H9 (cell line): ENCODE data around the gene SYNE2. TPM values are rescaled to one million over a fixed set of nuclear protein-coding genes. Genes with fewer than 3 reads are reported as not detected.

Source experiments
- DNase-seq: peaks from one replicate; pipeline ENCODE4 v3.0.0-alpha.2; 2017
- H2AFZ ChIP-seq: one replicate; pipeline ENCODE4 v1.6.1; 2013; ENCODE audit warnings: mild to moderate bottlenecking, low read length, control low read depth, moderate library complexity
- H2AK5ac ChIP-seq: 2 replicates; pipeline ENCODE4 v1.6.1; 2013; ENCODE audit warnings: low read length, control low read depth, mixed read lengths; ENCODE audit not compliant: insufficient read length
- H2BK120ac ChIP-seq: one replicate; pipeline ENCODE4 v1.6.1; 2013; ENCODE audit warnings: low read depth, mild to moderate bottlenecking, low read length, control low read depth, inconsistent platforms; ENCODE audit not compliant: poor library complexity, severe bottlenecking
- H2BK12ac ChIP-seq: 2 replicates; pipeline ENCODE4 v1.6.1; 2013; ENCODE audit warnings: low read length, control low read depth, mixed read lengths, low read depth; ENCODE audit not compliant: insufficient read length
- H2BK15ac ChIP-seq: 2 replicates; pipeline ENCODE4 v1.6.1; 2013; ENCODE audit warnings: low read depth, low read length, control low read depth
- H2BK20ac ChIP-seq: one replicate; pipeline ENCODE4 v1.6.1; 2013; ENCODE audit warnings: low read depth, mild to moderate bottlenecking, low read length, control low read depth, inconsistent platforms; ENCODE audit not compliant: poor library complexity, severe bottlenecking
- H2BK5ac ChIP-seq: 2 replicates; pipeline ENCODE4 v1.6.1; 2013; ENCODE audit warnings: low read length, control low read depth, mixed read lengths; ENCODE audit not compliant: insufficient read length
- H3K14ac ChIP-seq: 2 replicates; pipeline ENCODE4 v1.6.1; 2013; ENCODE audit warnings: low read length, control low read depth; ENCODE audit not compliant: insufficient read depth
- H3K18ac ChIP-seq: 2 replicates; pipeline ENCODE4 v1.6.1; 2013; ENCODE audit warnings: low read depth, mild to moderate bottlenecking, mixed read lengths, low read length, control low read depth; ENCODE audit not compliant: insufficient read length
- H3K23ac ChIP-seq: 2 replicates; pipeline ENCODE4 v1.6.1; 2013; ENCODE audit warnings: low read length, control low read depth, mixed read lengths, low read depth; ENCODE audit not compliant: insufficient read length
- H3K23me2 ChIP-seq: 2 replicates; pipeline ENCODE4 v1.6.1; 2013; ENCODE audit warnings: low read depth, mild to moderate bottlenecking, mixed read lengths, low read length, control low read depth; ENCODE audit not compliant: insufficient read length, poor library complexity, severe bottlenecking
- H3K27ac ChIP-seq: 2 replicates; pipeline ENCODE4 v1.5.1; 2013; ENCODE audit warnings: low read length, control low read depth, mixed read lengths, low read depth; ENCODE audit not compliant: insufficient read length
- H3K27me3 ChIP-seq: 2 replicates; pipeline ENCODE4 v1.6.1; 2013; ENCODE audit warnings: low read length, control low read depth, inconsistent platforms; ENCODE audit not compliant: insufficient read depth
- H3K4ac ChIP-seq: 2 replicates; pipeline ENCODE4 v1.6.1; 2013; ENCODE audit warnings: low read depth, mild to moderate bottlenecking, control low read depth, inconsistent platforms, low read length, moderate library complexity
- H3K4me1 ChIP-seq: 2 replicates; pipeline ENCODE4 v1.6.1; 2013; ENCODE audit warnings: low read length, control low read depth, inconsistent platforms; ENCODE audit not compliant: insufficient read depth
- H3K4me2 ChIP-seq: 2 replicates; pipeline ENCODE4 v1.6.1; 2013; ENCODE audit warnings: low read length, control low read depth, mixed read lengths; ENCODE audit not compliant: insufficient read length, insufficient read depth
- H3K56ac ChIP-seq: 2 replicates; pipeline ENCODE4 v1.6.1; 2013; ENCODE audit warnings: low read depth, mild to moderate bottlenecking, mixed read lengths, low read length, control low read depth; ENCODE audit not compliant: insufficient read length
- H3K79me1 ChIP-seq: 2 replicates; pipeline ENCODE4 v1.6.1; 2013; ENCODE audit warnings: low read depth, mild to moderate bottlenecking, moderate library complexity, low read length, control low read depth, inconsistent platforms; ENCODE audit not compliant: insufficient read depth, poor library complexity, severe bottlenecking
- H3K79me2 ChIP-seq: 2 replicates; pipeline ENCODE4 v1.6.1; 2013; ENCODE audit warnings: low read length, control low read depth, inconsistent platforms; ENCODE audit not compliant: insufficient read depth
- H3K9ac ChIP-seq: 2 replicates; pipeline ENCODE4 v1.6.1; 2013; ENCODE audit warnings: low read length, control low read depth, mixed read lengths; ENCODE audit not compliant: insufficient read length; ENCODE audit errors: extremely low read depth
- H3K9me3 ChIP-seq: one replicate; pipeline ENCODE4 v1.6.1; 2013; ENCODE audit warnings: low read depth, low read length, inconsistent platforms; ENCODE audit not compliant: control insufficient read depth
- H3T11ph ChIP-seq: one replicate; pipeline ENCODE4 v1.6.1; 2013; ENCODE audit warnings: mild to moderate bottlenecking, low read length, control low read depth, inconsistent platforms
- H4K20me1 ChIP-seq: one replicate; pipeline ENCODE4 v1.6.1; 2013; ENCODE audit not compliant: control insufficient read depth, insufficient read length, insufficient read depth
- H4K5ac ChIP-seq: 2 replicates; pipeline ENCODE4 v1.6.1; 2013; ENCODE audit warnings: low read depth, mild to moderate bottlenecking, mixed read lengths, low read length, control low read depth; ENCODE audit not compliant: insufficient read length
- H4K8ac ChIP-seq: replicated peaks from 2 replicates; pipeline ENCODE4 v1.6.1; 2013; ENCODE audit warnings: low read length, control low read depth, mixed read lengths, low read depth; ENCODE audit not compliant: insufficient read length
- H4K91ac ChIP-seq: 2 replicates; pipeline ENCODE4 v1.6.1; 2013; ENCODE audit warnings: low read depth, mild to moderate bottlenecking, moderate library complexity, mixed read lengths, low read length, control low read depth; ENCODE audit not compliant: insufficient read length
- H3K27ac Mint-ChIP-seq, 3 experiments: 2 replicates in 2 of 3; 3 replicates in 1 of 3; pipeline ENCODE4 v1.8.0; 2020 to 2021; ENCODE audit warnings: mixed read lengths in 3 of 3, mild to moderate bottlenecking in 1 of 3, moderate library complexity in 1 of 3
- H3K27me3 Mint-ChIP-seq: 2 replicates; pipeline ENCODE4 v1.8.0; 2021; ENCODE audit warnings: low read depth, mild to moderate bottlenecking, moderate library complexity, mixed read lengths
- H3K36me3 Mint-ChIP-seq, 3 experiments: 2 replicates in 2 of 3; 3 replicates in 1 of 3; pipeline ENCODE4 v1.8.0; 2020 to 2021; ENCODE audit warnings: low read depth in 3 of 3, mixed read lengths in 3 of 3; ENCODE audit not compliant: insufficient read depth in 1 of 3
- H3K4me1 Mint-ChIP-seq, 2 experiments: 2 replicates each; pipeline ENCODE4 v1.8.0; 2020; ENCODE audit warnings: mixed read lengths in 2 of 2
- H3K4me3 Mint-ChIP-seq, 2 experiments: 2 replicates in 1 of 2; 3 replicates in 1 of 2; pipeline ENCODE4 v1.8.0; 2020 to 2021; ENCODE audit warnings: mild to moderate bottlenecking in 2 of 2, mixed read lengths in 2 of 2, moderate library complexity in 1 of 2
- H3K9me3 Mint-ChIP-seq, 2 experiments: 2 replicates in 1 of 2; 3 replicates in 1 of 2; pipeline ENCODE4 v1.8.0; 2020; ENCODE audit warnings: mild to moderate bottlenecking in 2 of 2, mixed read lengths in 2 of 2, moderate library complexity in 1 of 2
- WGBS: extraction: QIAGEN DNeasy Blood & Tissue Kit; methylation state at CpG from one replicate; pipeline ENCODE4 v1.1.7; 2013; ENCODE audit warnings: missing lambda C conversion rate, low lambda C conversion rate, mixed read lengths; ENCODE audit not compliant: insufficient read length; ENCODE audit errors: extremely low coverage; 5-methylcytosine and 5-hydroxymethylcytosine counted together
- total RNA-seq: library from RNA; stranded (reverse); gene quantifications from 2 replicates; pipeline ENCODE4 v1.2.1, GENCODE V29; 2021
- TF ChIP-seq, protein P1 (sequence below): fragments of 200-600 bp; sonication (generic); conservative IDR thresholded peaks from 3 replicates; pipeline ENCODE4 v1.8.0; 2021; ENCODE audit warnings: antibody characterized with exemption, mild to moderate bottlenecking

The SYNE2 gene
- total RNA-seq, 1 experiment from 2014 or later = 43.3 TPM

DNA sequence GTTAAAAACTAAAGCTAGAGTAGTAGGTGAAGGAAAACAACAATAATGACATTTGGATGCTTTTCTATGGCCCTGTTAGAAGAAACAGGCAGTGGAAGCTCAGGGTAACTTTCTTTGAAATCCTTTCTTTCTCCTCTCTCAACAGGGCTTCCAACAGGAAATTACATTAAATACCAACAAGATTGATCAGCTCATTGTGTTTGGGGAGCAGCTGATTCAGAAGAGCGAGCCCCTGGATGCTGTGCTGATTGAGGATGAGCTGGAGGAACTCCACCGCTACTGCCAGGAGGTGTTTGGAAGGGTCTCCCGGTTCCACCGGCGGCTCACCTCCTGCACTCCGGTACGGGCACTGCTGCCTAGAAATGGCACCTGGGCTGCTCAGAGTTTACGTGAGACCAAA is 359.9 kb downstream of the SYNE2 start:
- H3K9me3 ChIP-seq = no peaks in the 10 kb centered on the region
- no peak overlapping the region for H3K4me3 Mint-ChIP-seq
- H3K27me3 ChIP-seq = no peaks in the 10 kb centered on the region
- no peak overlapping the region for H4K91ac ChIP-seq
- no peaks in the 10 kb centered on the region for H3K23me2 ChIP-seq
- peak overlapping the region in 2 of 3 experiments; percentile 14 to 24; a peak in 2 of 7 replicates for H3K27ac Mint-ChIP-seq
- no peak overlapping the region for H3K27ac ChIP-seq
- no peaks in the 10 kb centered on the region for H3K4me1 Mint-ChIP-seq
- no peaks in the 10 kb centered on the region for H3K79me1 ChIP-seq
- H3K79me2 ChIP-seq = no peaks in the 10 kb centered on the region
- H2BK5ac ChIP-seq = no peak overlapping the region
- H2BK12ac ChIP-seq = no peak overlapping the region
- H2AK5ac ChIP-seq = no peak overlapping the region
- DNase-seq = no peak
- H3K23ac ChIP-seq = no peak overlapping the region
- H2AFZ ChIP-seq = no peak overlapping the region
- TF ChIP-seq, protein P1, sequence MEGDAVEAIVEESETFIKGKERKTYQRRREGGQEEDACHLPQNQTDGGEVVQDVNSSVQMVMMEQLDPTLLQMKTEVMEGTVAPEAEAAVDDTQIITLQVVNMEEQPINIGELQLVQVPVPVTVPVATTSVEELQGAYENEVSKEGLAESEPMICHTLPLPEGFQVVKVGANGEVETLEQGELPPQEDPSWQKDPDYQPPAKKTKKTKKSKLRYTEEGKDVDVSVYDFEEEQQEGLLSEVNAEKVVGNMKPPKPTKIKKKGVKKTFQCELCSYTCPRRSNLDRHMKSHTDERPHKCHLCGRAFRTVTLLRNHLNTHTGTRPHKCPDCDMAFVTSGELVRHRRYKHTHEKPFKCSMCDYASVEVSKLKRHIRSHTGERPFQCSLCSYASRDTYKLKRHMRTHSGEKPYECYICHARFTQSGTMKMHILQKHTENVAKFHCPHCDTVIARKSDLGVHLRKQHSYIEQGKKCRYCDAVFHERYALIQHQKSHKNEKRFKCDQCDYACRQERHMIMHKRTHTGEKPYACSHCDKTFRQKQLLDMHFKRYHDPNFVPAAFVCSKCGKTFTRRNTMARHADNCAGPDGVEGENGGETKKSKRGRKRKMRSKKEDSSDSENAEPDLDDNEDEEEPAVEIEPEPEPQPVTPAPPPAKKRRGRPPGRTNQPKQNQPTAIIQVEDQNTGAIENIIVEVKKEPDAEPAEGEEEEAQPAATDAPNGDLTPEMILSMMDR = no peak
- H3K4ac ChIP-seq = no peak overlapping the region
- no peak overlapping the region for H4K8ac ChIP-seq
- no peak overlapping the region for H2BK20ac ChIP-seq
- H3K9ac ChIP-seq = no peak overlapping the region
- no CpG with 5 or more reads among the region's 8 CpGs for WGBS
- H2BK15ac ChIP-seq = no peak overlapping the region
- no peak overlapping the region for H3T11ph ChIP-seq
- H3K4me2 ChIP-seq = no peak overlapping the region
- H3K18ac ChIP-seq = no peak overlapping the region
- H2BK120ac ChIP-seq = no peak overlapping the region
- no peaks in the 10 kb centered on the region for H3K9me3 Mint-ChIP-seq
- no peak overlapping the region for H4K5ac ChIP-seq
- no peak overlapping the region for H3K56ac ChIP-seq
- no peak overlapping the region for H3K14ac ChIP-seq
- no peaks in the 10 kb centered on the region for H4K20me1 ChIP-seq
- H3K36me3 Mint-ChIP-seq = peaks cover 59 to 89% (median 81%) of the 10 kb centered on the region in 3 experiments; a peak in 6 of 7 replicates
- no peaks in the 10 kb centered on the region for H3K4me1 ChIP-seq
- H3K27me3 Mint-ChIP-seq = no peaks in the 10 kb centered on the region; the same call in 1 of the 2 replicates
